VCaP (cell line): ENCODE data around the gene ZMAT5.

ENCODE experiments used
- H3K27ac ChIP-seq: fragments of 450-650 bp; 2 replicates; pipeline ENCODE4 v1.5.1; 2017
- TF ChIP-seq, protein P1 (sequence below): fragments of 450-650 bp; conservative IDR thresholded peaks from 2 replicates; pipeline ENCODE4 v1.5.1; 2017; ENCODE audit warnings: mild to moderate bottlenecking, moderate library complexity

Gene ZMAT5, protein sequence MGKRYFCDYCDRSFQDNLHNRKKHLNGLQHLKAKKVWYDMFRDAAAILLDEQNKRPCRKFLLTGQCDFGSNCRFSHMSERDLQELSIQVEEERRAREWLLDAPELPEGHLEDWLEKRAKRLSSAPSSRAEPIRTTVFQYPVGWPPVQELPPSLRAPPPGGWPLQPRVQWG

GRCh38 chr22:29766632-29767170, at the start of gene ZMAT5:
ZMAT5 (minus strand) TSS chr22:29767007; CDS start chr22:29748544, 18,463 bp downstream.
- H3K27ac ChIP-seq, result peak within 1 kb of the TSS; percentile 88
- TF ChIP-seq, protein P1, sequence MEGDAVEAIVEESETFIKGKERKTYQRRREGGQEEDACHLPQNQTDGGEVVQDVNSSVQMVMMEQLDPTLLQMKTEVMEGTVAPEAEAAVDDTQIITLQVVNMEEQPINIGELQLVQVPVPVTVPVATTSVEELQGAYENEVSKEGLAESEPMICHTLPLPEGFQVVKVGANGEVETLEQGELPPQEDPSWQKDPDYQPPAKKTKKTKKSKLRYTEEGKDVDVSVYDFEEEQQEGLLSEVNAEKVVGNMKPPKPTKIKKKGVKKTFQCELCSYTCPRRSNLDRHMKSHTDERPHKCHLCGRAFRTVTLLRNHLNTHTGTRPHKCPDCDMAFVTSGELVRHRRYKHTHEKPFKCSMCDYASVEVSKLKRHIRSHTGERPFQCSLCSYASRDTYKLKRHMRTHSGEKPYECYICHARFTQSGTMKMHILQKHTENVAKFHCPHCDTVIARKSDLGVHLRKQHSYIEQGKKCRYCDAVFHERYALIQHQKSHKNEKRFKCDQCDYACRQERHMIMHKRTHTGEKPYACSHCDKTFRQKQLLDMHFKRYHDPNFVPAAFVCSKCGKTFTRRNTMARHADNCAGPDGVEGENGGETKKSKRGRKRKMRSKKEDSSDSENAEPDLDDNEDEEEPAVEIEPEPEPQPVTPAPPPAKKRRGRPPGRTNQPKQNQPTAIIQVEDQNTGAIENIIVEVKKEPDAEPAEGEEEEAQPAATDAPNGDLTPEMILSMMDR, result no peak

- TF ChIP-seq, protein P1, result no peak
- no peak overlapping the region for H3K27ac ChIP-seq
Measured at GRCh38 chr22:29816539-29816938, 49.7 kb upstream of the ZMAT5 start.

DNA sequence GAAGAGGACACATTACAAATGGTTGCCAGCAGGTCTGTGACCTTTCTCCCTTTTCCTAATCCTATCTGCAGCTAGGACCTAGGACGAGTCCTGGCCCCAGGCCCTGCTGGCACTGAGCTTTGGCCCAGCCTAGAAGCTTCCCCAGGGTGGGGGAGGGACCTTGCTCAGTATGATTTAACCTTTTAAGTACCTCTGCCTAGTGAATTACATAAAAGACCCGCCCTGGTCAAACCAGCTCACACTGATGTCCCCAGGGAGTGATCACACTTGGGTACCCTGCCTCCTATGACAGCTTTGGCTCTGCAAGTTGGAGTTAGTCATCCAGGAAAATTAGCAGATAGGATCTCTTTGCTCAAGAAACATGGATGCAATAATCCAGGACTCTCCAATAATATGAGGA, 49.3 kb upstream of the ZMAT5 start:
- H3K27ac ChIP-seq, result no peak overlapping the region
- TF ChIP-seq, protein P1, result no peak

- no peak overlapping the region for H3K27ac ChIP-seq
- TF ChIP-seq, protein P1, result no peak
Measured at GRCh38 chr22:29815580-29815979, 48.8 kb upstream of the ZMAT5 start.

GRCh38 chr22:29814003-29814402, 47.2 kb upstream of the ZMAT5 start:
- H3K27ac ChIP-seq, result peak overlapping the region; percentile 48; the same call in 1 of the 2 replicates
- TF ChIP-seq, protein P1, result no peak

DNA sequence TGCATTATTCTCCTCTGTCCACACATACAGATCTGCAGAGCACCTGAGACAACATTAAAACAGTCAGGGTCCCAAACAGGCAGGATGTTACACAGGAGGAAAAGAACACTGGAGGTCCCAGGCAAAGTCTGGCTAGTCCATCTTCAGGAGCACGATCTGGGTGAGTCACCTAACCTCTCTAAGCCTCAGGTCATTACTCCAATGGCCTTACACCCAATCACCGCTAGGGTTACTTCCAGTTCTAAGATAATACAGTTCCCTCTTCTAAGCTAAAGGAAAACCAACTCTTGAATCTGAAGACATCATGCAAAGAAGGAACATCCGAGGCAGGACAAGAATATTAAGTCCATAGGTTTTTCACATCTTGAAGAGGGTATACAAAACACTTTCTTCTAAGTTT, 46.8 kb upstream of the ZMAT5 start:
- peak overlapping the region; percentile 48 for H3K27ac ChIP-seq
- TF ChIP-seq, protein P1, result no peak; the same call in 1 of the 2 replicates

DNA sequence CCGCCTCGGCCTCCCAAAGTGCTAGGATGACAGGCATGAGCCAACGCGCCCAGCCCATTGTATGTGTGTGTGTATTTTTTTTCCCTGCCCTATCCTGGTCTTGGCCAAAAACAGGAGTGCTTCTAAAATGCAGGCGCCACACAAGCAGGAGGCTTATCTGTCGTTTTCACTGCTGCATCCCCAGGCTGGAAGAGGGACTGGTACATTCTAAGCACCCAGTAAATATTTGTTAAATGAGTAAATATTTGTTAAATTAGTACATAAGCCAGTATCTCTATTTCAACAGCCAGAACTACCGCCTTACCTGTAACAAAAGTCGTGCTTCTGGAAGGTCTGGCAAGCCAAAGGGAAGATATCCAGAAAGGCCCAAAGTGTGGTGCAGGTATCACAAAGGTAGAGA, 46.3 kb upstream of the ZMAT5 start:
- peak overlapping the region; percentile 48 for H3K27ac ChIP-seq
- TF ChIP-seq, protein P1, result no peak
